Measurements from ENCODE around the gene CUTA. TPM values are rescaled to one million over a fixed set of nuclear protein-coding genes. Genes with fewer than 3 reads are reported as not detected.

CUTA gene
- total RNA-seq, 2 experiments from 2014 or later: 164 to 175 TPM

- Histone ChIP-seq H2AFZ (ENCODE audit: low read length) (no peak overlapping the region), H3K4me3 (ENCODE audit: low read depth, low read length, poor library complexity, severe bottlenecking) (peak overlapping the region; percentile 68), H3K79me2 (ENCODE audit: insufficient read depth, low read depth, low read length) (peaks cover 5% of the 10 kb centered on the region; the same call in 1 of the 2 replicates), H3K9me2 (ENCODE audit: insufficient read depth, low read length) (no peaks in the 10 kb centered on the region), H4K20me1 (ENCODE audit: insufficient read depth, low read length) (no peaks in the 10 kb centered on the region), H3K9me3 (ENCODE audit: low read length) (no peaks in the 10 kb centered on the region), H3K27ac (ENCODE audit: low read depth, low read length, poor library complexity, severe bottlenecking) (peak overlapping the region; percentile 64), H3K36me3 (ENCODE audit: insufficient read depth, low read length) (peaks cover 20% of the 10 kb centered on the region), H3K4me1 (ENCODE audit: insufficient read depth, low read length, poor library complexity, severe bottlenecking) (peaks cover 59% of the 10 kb centered on the region), H3K4me2 (ENCODE audit: low read length) (peak overlapping the region; percentile 98)
- DNase-seq (ENCODE audit: low spot score): peak; percentile 81
- no TSS peak for BruUV-seq (replicated peaks)
- intact Hi-C loops (cut with micrococcal nuclease; ENCODE audit: unreplicated experiment): loop anchor here (1.0 kb wide), 2 partner anchors 14 to 22 kb away; partner anchors contain the start of genes CUTA and ZBTB9
- ChIA-PET CTCF (ENCODE audit: unreplicated experiment) (interaction anchor here (0.6 to 1.2 kb wide), 2 partner anchors 18 to 147 kb away, joined by 3 read pairs; no protein-coding TSS in a partner anchor), POLR2A (interaction anchor here (1.6 to 1.7 kb wide), 2 partner anchors 13 to 14 kb away, joined by 4 to 5 read pairs; partner anchors contain the start of genes CUTA and SYNGAP1)
- TF ChIP-seq EZH2phosphoT487 (IDR thresholded peaks at IDR 0.05; ENCODE audit: borderline replicate concordance, low read depth, low read length) (no peak), CTCF (conservative IDR thresholded peaks at IDR 0.05; ENCODE audit: low read length) (no peak)
These were observed 14.1 kb upstream of the CUTA start for GRCh38 chr6:33431880-33432541.

GRCh38 chr6:33430991-33431879 is 13.3 kb upstream of the CUTA start:
- intact Hi-C loops (cut with micrococcal nuclease; ENCODE audit: unreplicated experiment): loop anchor here (1.0 kb wide), 2 partner anchors 13 to 23 kb away; partner anchors contain the start of genes CUTA and ZBTB9
- TF ChIP-seq CTCF (conservative IDR thresholded peaks at IDR 0.05; ENCODE audit: low read length): 0 out of 2 replicates have a peak, but pooled peaks have one; percentile 19
- TF ChIP-seq EZH2phosphoT487 (IDR thresholded peaks at IDR 0.05; ENCODE audit: borderline replicate concordance, low read depth, low read length): no peak
- POLR2A ChIA-PET: interaction anchor here (0.6 to 1.7 kb wide), 10 partner anchors 9 to 181 kb away, joined by 3 to 8 read pairs (median 4); partner anchors contain the start of genes CUTA, RPS18, SYNGAP1 and VPS52

More at GRCh38 chr6:33430991-33431879, 13.3 kb upstream of the CUTA start:
- peak; percentile 89 for DNase-seq (ENCODE audit: low spot score)
- H3K4me2 ChIP-seq (ENCODE audit: low read length): peak overlapping the region; percentile 98
- H3K36me3 ChIP-seq (ENCODE audit: insufficient read depth, low read length): peaks cover 13% of the 10 kb centered on the region; the same call in 1 of the 2 replicates
- no peaks in the 10 kb centered on the region for H3K9me2 ChIP-seq (ENCODE audit: insufficient read depth, low read length)
- H3K27ac ChIP-seq (ENCODE audit: low read depth, low read length, poor library complexity, severe bottlenecking): peak overlapping the region; percentile 64
- no peaks in the 10 kb centered on the region for H3K9me3 ChIP-seq (ENCODE audit: low read length)
- TSS peak; percentile 86 for BruUV-seq (replicated peaks)
- H3K79me2 ChIP-seq (ENCODE audit: insufficient read depth, low read depth, low read length): peaks cover 5% of the 10 kb centered on the region; the same call in 1 of the 2 replicates
- H3K4me1 ChIP-seq (ENCODE audit: insufficient read depth, low read length, poor library complexity, severe bottlenecking): peaks cover 65% of the 10 kb centered on the region
- no peaks in the 10 kb centered on the region for H4K20me1 ChIP-seq (ENCODE audit: insufficient read depth, low read length)
- no peak overlapping the region for H2AFZ ChIP-seq (ENCODE audit: low read length)
- peak overlapping the region; percentile 68 for H3K4me3 ChIP-seq (ENCODE audit: low read depth, low read length, poor library complexity, severe bottlenecking)
- CTCF ChIA-PET (ENCODE audit: unreplicated experiment): interaction anchor here (0.6 to 1.2 kb wide), 5 partner anchors 12 to 148 kb away, joined by 3 to 14 read pairs (median 3); partner anchors contain the start of gene ZBTB9

Data from OCI-LY7 (cell line).